Right cardiac atrium (tissue), 5 donors: ENCODE results near the gene NBEA. TPM values are rescaled to one million over a fixed set of nuclear protein-coding genes. Genes with fewer than 3 reads are reported as not detected.
A peak's percentile ranks its signal among the peaks of the same experiment; 100 is the strongest.

Experiments used
- ATAC-seq, 2 donors: fragments of 200-7000 bp; cut with Tn5 transposase; one replicate each; pipeline versions ENCODE4 v1.8.0 to v1.9.1; 2020; ENCODE audit warnings: moderate library complexity in 2 of 2, mild to moderate bottlenecking in 1 of 2
- DNase-seq, 3 donors: peaks; one replicate each; pipeline ENCODE4 v3.0.0-alpha.2; 2020
- H3K27ac ChIP-seq: one replicate; pipeline ENCODE4 v1.5.1; 2013; ENCODE audit warnings: mild to moderate bottlenecking, low read length, control low read depth, moderate library complexity
- H3K27me3 ChIP-seq: one replicate; pipeline ENCODE4 v1.6.1; 2013; ENCODE audit not compliant: control insufficient read depth, insufficient read depth
- H3K4me1 ChIP-seq: one replicate; pipeline ENCODE4 v1.6.1; 2013; ENCODE audit warnings: low read length; ENCODE audit not compliant: control insufficient read depth, insufficient read depth
- H3K4me3 ChIP-seq: one replicate; pipeline ENCODE4 v1.5.1; 2013; ENCODE audit warnings: low read length, control low read depth
- H3K9me3 ChIP-seq: one replicate; pipeline ENCODE4 v1.6.1; 2013; ENCODE audit warnings: low read length; ENCODE audit not compliant: control insufficient read depth
- WGBS: extraction: QIAGEN DNeasy Blood & Tissue Kit; methylation state at CpG from one replicate; pipeline ENCODE4 v1.1.7; 2013; 5-methylcytosine and 5-hydroxymethylcytosine counted together
- intact Hi-C, 4 donors: fragments of 100-400 bp; cut with DNase I; formaldehyde crosslinking; loops; one replicate each; pipeline versions ENCODE4 v1.11.0 to v1.14.0; 2022 to 2023
- polyA plus RNA-seq: library from polyadenylated mRNA; stranded (reverse); fragments of 200-250 nt; gene quantifications from one replicate; pipeline ENCODE4 v1.2.3, GENCODE V29; 2013
- total RNA-seq, 4 donors: library from RNA; stranded (reverse); fragmentation: NEBNext Ultra II Directional; extraction: Animal tissue kit (Norgen Biotek cat#: 25700); gene quantifications; one replicate each; pipeline ENCODE4 v1.2.1, GENCODE V29; 2021
- donor health status: healthy with polysubstance abuse.
- donor health status: DM: no; HTN: yes; CAD: no.
- donor health status: DM: no; HTN: no; CAD: no.
- donor health status: DM: no; HTN: yes; CAD: no; lungs with severe emphysema.
- donor health status: DM: yes; HTN: yes; CAD: no.

NBEA gene
- total and polyA plus RNA-seq, 5 donors = 8.1 to 20.7 (median 20.0) TPM

GRCh38 chr13:35469806-35470525 lies 527.9 kb downstream of the NBEA start:
- 73% methylated on average over 10 of the region's 10 CpGs for whole genome bisulfite sequencing
- no peak overlapping the region for H3K27ac ChIP-seq
- intact Hi-C loops = loop anchor here in 1 of 4 donors (10.0 kb wide), 1 partner anchor 495 kb away; no protein-coding TSS in a partner anchor

DNA sequence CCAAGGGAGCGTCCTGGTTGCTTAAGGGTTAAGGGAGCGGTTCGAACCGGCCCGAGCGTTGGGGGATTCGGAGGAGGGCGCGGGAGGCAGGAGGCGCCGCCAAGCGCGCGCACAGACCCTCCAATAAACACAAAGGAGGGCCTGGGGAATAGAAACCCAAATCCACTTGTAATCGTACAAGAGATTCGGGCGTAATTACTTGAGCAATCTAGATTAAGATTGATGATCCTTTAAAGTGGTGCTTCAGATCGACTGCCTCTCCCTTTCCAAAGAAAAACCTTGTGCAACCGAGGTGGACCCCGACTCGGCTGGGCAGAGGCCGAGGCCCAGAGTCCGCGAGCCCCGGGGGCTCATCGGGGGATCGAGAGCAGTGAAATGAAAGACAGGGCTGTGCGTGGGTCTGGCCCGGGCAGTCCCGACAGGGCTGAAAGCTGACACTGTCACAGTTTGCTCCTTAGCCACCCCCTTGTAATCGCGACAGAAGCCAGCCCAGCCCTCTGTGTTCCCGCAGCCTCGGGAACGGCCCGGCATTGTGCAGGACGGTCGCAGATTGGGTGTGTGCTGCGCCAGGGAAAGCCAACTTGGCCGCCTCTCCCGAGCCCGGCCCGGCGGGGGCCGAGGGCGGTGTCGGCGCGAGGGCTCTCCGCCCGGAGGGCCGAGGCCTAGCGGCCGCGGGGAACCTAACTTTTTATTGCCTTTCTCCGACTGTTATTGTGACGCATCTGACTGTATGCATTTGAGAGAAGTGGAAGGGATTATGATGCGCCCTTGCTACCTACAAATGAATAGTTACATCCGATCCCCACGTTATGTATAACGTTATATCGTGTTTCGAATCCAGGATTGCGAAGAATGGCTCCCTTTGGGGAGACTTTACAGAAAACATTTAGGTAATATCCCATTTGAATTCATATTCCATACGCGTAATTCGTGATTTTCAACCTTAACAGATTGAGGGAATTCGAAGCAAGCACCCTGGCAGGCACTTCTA lies 528.9 kb downstream of the NBEA start:
- H3K4me3 ChIP-seq = peak overlapping the region; percentile 61
- peak overlapping the region; percentile 43 for H3K27ac ChIP-seq
- intact Hi-C loops = no loop called here
- no peaks in the 10 kb centered on the region for H3K27me3 ChIP-seq
- peak; percentile 96 for ATAC-seq
- no peaks in the 10 kb centered on the region for H3K4me1 ChIP-seq
- 14% methylated on average over 68 of the region's 68 CpGs for WGBS
- no peaks in the 10 kb centered on the region for H3K9me3 ChIP-seq
- DNase-seq = peak; percentile 71 to 89 (median 80)

More at GRCh38 chr13:35469806-35470525, 527.9 kb downstream of the NBEA start:
- Histone ChIP-seq H3K27me3 (no peaks in the 10 kb centered on the region), H3K9me3 (no peaks in the 10 kb centered on the region), H3K4me1 (no peaks in the 10 kb centered on the region), H3K4me3 (peak overlapping the region; percentile 61)
- ATAC-seq (no peak), DNase-seq (no peak)

DNA sequence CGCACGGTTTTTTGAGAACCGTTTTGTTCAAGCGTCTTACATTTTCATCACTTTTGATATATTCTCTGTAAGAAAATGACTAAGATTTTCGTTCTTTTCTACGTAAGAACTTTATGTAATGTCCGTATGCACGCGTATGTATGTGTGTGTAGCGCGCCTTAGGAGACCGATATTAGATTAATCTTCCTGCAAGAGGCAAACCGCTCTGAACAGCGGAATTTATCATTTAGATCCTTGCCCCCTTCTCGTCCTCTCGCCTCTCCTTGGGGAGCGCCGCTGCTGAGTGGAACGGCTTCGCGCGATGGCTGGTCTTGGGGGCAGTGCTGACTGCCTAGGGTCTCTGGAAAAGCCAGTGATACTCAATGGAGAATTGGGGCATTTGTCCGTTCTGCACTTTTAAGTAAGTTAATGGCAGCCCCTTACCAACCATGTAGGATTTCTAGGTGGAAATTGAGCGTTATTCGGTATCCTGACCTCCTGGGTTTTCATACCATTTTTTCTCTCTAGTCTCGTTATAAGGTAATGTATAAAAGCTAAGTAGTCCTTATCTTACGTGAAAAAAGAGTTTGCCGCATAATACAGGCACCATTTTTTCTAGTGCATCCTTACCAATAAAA lies 529.7 kb downstream of the NBEA start:
- ATAC-seq = no peak
- Histone ChIP-seq H3K4me1 (no peaks in the 10 kb centered on the region), H3K27ac (no peak overlapping the region), H3K27me3 (no peaks in the 10 kb centered on the region), H3K9me3 (no peaks in the 10 kb centered on the region), H3K4me3 (peak overlapping the region; percentile 61)
- intact Hi-C loops = no loop called here
- 75% methylated on average over 28 of the region's 28 CpGs for WGBS
- peak in 2 of 3 donors; percentile 42 to 43 for DNase-seq

DNA sequence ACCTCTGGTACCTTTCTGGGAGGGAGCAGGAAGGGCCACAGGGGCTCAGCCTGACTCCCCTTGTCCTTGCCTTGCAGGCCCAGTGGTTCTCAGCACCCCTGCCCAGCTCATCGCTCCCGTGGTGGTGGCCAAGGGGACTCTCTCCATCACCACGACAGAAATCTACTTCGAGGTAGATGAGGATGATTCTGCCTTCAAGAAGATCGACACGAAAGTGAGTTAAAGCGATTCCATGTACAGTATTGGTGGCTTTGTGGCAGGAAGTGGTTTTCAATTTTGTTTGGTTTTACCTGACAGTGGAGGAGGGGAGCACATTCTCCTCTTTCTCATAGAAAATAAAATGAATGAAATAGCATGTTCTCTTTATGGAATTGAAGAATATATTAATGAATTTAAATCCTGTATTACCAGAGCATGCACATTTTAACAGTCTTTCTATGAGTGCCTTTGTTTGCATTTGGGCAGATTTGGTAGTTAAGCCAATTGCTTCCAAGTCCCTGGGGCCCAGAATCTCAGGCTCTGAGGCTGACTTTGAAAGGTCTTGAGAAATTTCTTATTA lies 530.3 kb downstream of the NBEA start:
- H3K4me1 ChIP-seq = no peaks in the 10 kb centered on the region
- intact Hi-C loops = no loop called here
- no peak overlapping the region for H3K27ac ChIP-seq
- ATAC-seq (no peak), DNase-seq (no peak)
- WGBS = 83% methylated on average over 7 of the region's 7 CpGs
- H3K4me3 ChIP-seq = no peak overlapping the region
- H3K9me3 ChIP-seq = no peaks in the 10 kb centered on the region
- no peaks in the 10 kb centered on the region for H3K27me3 ChIP-seq

GRCh38 chr13:35473206-35473775 lies 531.2 kb downstream of the NBEA start:
- intact Hi-C loops = no loop called here
- Histone ChIP-seq H3K4me3 (no peak overlapping the region), H3K27me3 (no peaks in the 10 kb centered on the region), H3K27ac (no peak overlapping the region), H3K4me1 (no peaks in the 10 kb centered on the region), H3K9me3 (no peaks in the 10 kb centered on the region)
- no peak for ATAC-seq
- DNase-seq = no peak

GRCh38 chr13:35473802-35474201 lies 531.7 kb downstream of the NBEA start:
- Histone ChIP-seq H3K4me1 (no peaks in the 10 kb centered on the region), H3K9me3 (no peaks in the 10 kb centered on the region), H3K4me3 (no peak overlapping the region), H3K27me3 (no peaks in the 10 kb centered on the region), H3K27ac (no peak overlapping the region)
- 87% methylated on average over 2 of the region's 2 CpGs for WGBS
- intact Hi-C loops = no loop called here
- ATAC-seq (no peak), DNase-seq (no peak)

GRCh38 chr13:35474496-35475211 lies 532.6 kb downstream of the NBEA start:
- Histone ChIP-seq H3K4me1 (no peaks in the 10 kb centered on the region), H3K4me3 (peak overlapping the region; percentile 48), H3K9me3 (no peaks in the 10 kb centered on the region), H3K27me3 (no peaks in the 10 kb centered on the region), H3K27ac (no peak overlapping the region)
- intact Hi-C loops = no loop called here
- WGBS = 51% methylated on average over 17 of the region's 17 CpGs
- DNase-seq (peak in 1 of 3 donors; percentile 14), ATAC-seq (no peak)

GRCh38 chr13:35475212-35475959 lies 533.3 kb downstream of the NBEA start:
- Histone ChIP-seq H3K27me3 (no peaks in the 10 kb centered on the region), H3K9me3 (no peaks in the 10 kb centered on the region), H3K27ac (no peak overlapping the region), H3K4me3 (peak overlapping the region; percentile 48), H3K4me1 (no peaks in the 10 kb centered on the region)
- ATAC-seq (peak; percentile 45 to 58), DNase-seq (peak; percentile 42 to 84 (median 74))
- intact Hi-C loops = no loop called here
- WGBS = 31% methylated on average over 47 of the region's 47 CpGs

- H3K9me3 ChIP-seq = no peaks in the 10 kb centered on the region
- 48% methylated on average over 35 of the region's 35 CpGs for WGBS
- H3K4me3 ChIP-seq = peak within 1 kb of the TSS; percentile 48
- DNase-seq = peak; percentile 18 to 65 (median 62)
- peak; percentile 53 to 68 for ATAC-seq
- H3K4me1 ChIP-seq = no peaks in the 10 kb centered on the region
- H3K27ac ChIP-seq = no peak within 1 kb of the TSS
- intact Hi-C loops = no loop called here
- no peaks in the 10 kb centered on the region for H3K27me3 ChIP-seq
Observed at GRCh38 chr13:35475960-35476943, 534.2 kb downstream of the NBEA start, which contains the start of gene MAB21L1. Gene MAB21L1, minus strand, starts transcription at chr13:35476689. Its CDS starts 551 bp downstream, at chr13:35476138.
